H9 (cell line): ENCODE measurements around the gene PRKCZ. TPM values are rescaled to one million over a fixed set of nuclear protein-coding genes. Genes with fewer than 3 reads are reported as not detected.

Source experiments
- DNase-seq: peaks from one replicate; pipeline ENCODE4 v3.0.0-alpha.2; 2017
- H2AFZ ChIP-seq: one replicate; pipeline ENCODE4 v1.6.1; 2013; ENCODE audit warnings: mild to moderate bottlenecking, low read length, control low read depth, moderate library complexity
- H2AK5ac ChIP-seq: 2 replicates; pipeline ENCODE4 v1.6.1; 2013; ENCODE audit warnings: low read length, control low read depth, mixed read lengths; ENCODE audit not compliant: insufficient read length
- H2BK120ac ChIP-seq: one replicate; pipeline ENCODE4 v1.6.1; 2013; ENCODE audit warnings: low read depth, mild to moderate bottlenecking, low read length, control low read depth, inconsistent platforms; ENCODE audit not compliant: poor library complexity, severe bottlenecking
- H2BK12ac ChIP-seq: 2 replicates; pipeline ENCODE4 v1.6.1; 2013; ENCODE audit warnings: low read length, control low read depth, mixed read lengths, low read depth; ENCODE audit not compliant: insufficient read length
- H2BK15ac ChIP-seq: 2 replicates; pipeline ENCODE4 v1.6.1; 2013; ENCODE audit warnings: low read depth, low read length, control low read depth
- H2BK20ac ChIP-seq: one replicate; pipeline ENCODE4 v1.6.1; 2013; ENCODE audit warnings: low read depth, mild to moderate bottlenecking, low read length, control low read depth, inconsistent platforms; ENCODE audit not compliant: poor library complexity, severe bottlenecking
- H2BK5ac ChIP-seq: 2 replicates; pipeline ENCODE4 v1.6.1; 2013; ENCODE audit warnings: low read length, control low read depth, mixed read lengths; ENCODE audit not compliant: insufficient read length
- H3K14ac ChIP-seq: 2 replicates; pipeline ENCODE4 v1.6.1; 2013; ENCODE audit warnings: low read length, control low read depth; ENCODE audit not compliant: insufficient read depth
- H3K18ac ChIP-seq: 2 replicates; pipeline ENCODE4 v1.6.1; 2013; ENCODE audit warnings: low read depth, mild to moderate bottlenecking, mixed read lengths, low read length, control low read depth; ENCODE audit not compliant: insufficient read length
- H3K23ac ChIP-seq: 2 replicates; pipeline ENCODE4 v1.6.1; 2013; ENCODE audit warnings: low read length, control low read depth, mixed read lengths, low read depth; ENCODE audit not compliant: insufficient read length
- H3K23me2 ChIP-seq: 2 replicates; pipeline ENCODE4 v1.6.1; 2013; ENCODE audit warnings: low read depth, mild to moderate bottlenecking, mixed read lengths, low read length, control low read depth; ENCODE audit not compliant: insufficient read length, poor library complexity, severe bottlenecking
- H3K27ac ChIP-seq: 2 replicates; pipeline ENCODE4 v1.5.1; 2013; ENCODE audit warnings: low read length, control low read depth, mixed read lengths, low read depth; ENCODE audit not compliant: insufficient read length
- H3K27me3 ChIP-seq: 2 replicates; pipeline ENCODE4 v1.6.1; 2013; ENCODE audit warnings: low read length, control low read depth, inconsistent platforms; ENCODE audit not compliant: insufficient read depth
- H3K4ac ChIP-seq: 2 replicates; pipeline ENCODE4 v1.6.1; 2013; ENCODE audit warnings: low read depth, mild to moderate bottlenecking, control low read depth, inconsistent platforms, low read length, moderate library complexity
- H3K4me1 ChIP-seq: 2 replicates; pipeline ENCODE4 v1.6.1; 2013; ENCODE audit warnings: low read length, control low read depth, inconsistent platforms; ENCODE audit not compliant: insufficient read depth
- H3K4me2 ChIP-seq: 2 replicates; pipeline ENCODE4 v1.6.1; 2013; ENCODE audit warnings: low read length, control low read depth, mixed read lengths; ENCODE audit not compliant: insufficient read length, insufficient read depth
- H3K56ac ChIP-seq: 2 replicates; pipeline ENCODE4 v1.6.1; 2013; ENCODE audit warnings: low read depth, mild to moderate bottlenecking, mixed read lengths, low read length, control low read depth; ENCODE audit not compliant: insufficient read length
- H3K79me1 ChIP-seq: 2 replicates; pipeline ENCODE4 v1.6.1; 2013; ENCODE audit warnings: low read depth, mild to moderate bottlenecking, moderate library complexity, low read length, control low read depth, inconsistent platforms; ENCODE audit not compliant: insufficient read depth, poor library complexity, severe bottlenecking
- H3K79me2 ChIP-seq: 2 replicates; pipeline ENCODE4 v1.6.1; 2013; ENCODE audit warnings: low read length, control low read depth, inconsistent platforms; ENCODE audit not compliant: insufficient read depth
- H3K9ac ChIP-seq: 2 replicates; pipeline ENCODE4 v1.6.1; 2013; ENCODE audit warnings: low read length, control low read depth, mixed read lengths; ENCODE audit not compliant: insufficient read length; ENCODE audit errors: extremely low read depth
- H3K9me3 ChIP-seq: one replicate; pipeline ENCODE4 v1.6.1; 2013; ENCODE audit warnings: low read depth, low read length, inconsistent platforms; ENCODE audit not compliant: control insufficient read depth
- H3T11ph ChIP-seq: one replicate; pipeline ENCODE4 v1.6.1; 2013; ENCODE audit warnings: mild to moderate bottlenecking, low read length, control low read depth, inconsistent platforms
- H4K20me1 ChIP-seq: one replicate; pipeline ENCODE4 v1.6.1; 2013; ENCODE audit not compliant: control insufficient read depth, insufficient read length, insufficient read depth
- H4K5ac ChIP-seq: 2 replicates; pipeline ENCODE4 v1.6.1; 2013; ENCODE audit warnings: low read depth, mild to moderate bottlenecking, mixed read lengths, low read length, control low read depth; ENCODE audit not compliant: insufficient read length
- H4K8ac ChIP-seq: replicated peaks from 2 replicates; pipeline ENCODE4 v1.6.1; 2013; ENCODE audit warnings: low read length, control low read depth, mixed read lengths, low read depth; ENCODE audit not compliant: insufficient read length
- H4K91ac ChIP-seq: 2 replicates; pipeline ENCODE4 v1.6.1; 2013; ENCODE audit warnings: low read depth, mild to moderate bottlenecking, moderate library complexity, mixed read lengths, low read length, control low read depth; ENCODE audit not compliant: insufficient read length
- H3K27ac Mint-ChIP-seq, 3 experiments: 2 replicates in 2 of 3; 3 replicates in 1 of 3; pipeline ENCODE4 v1.8.0; 2020 to 2021; ENCODE audit warnings: mixed read lengths in 3 of 3, mild to moderate bottlenecking in 1 of 3, moderate library complexity in 1 of 3
- H3K27me3 Mint-ChIP-seq: 2 replicates; pipeline ENCODE4 v1.8.0; 2021; ENCODE audit warnings: low read depth, mild to moderate bottlenecking, moderate library complexity, mixed read lengths
- H3K36me3 Mint-ChIP-seq, 3 experiments: 2 replicates in 2 of 3; 3 replicates in 1 of 3; pipeline ENCODE4 v1.8.0; 2020 to 2021; ENCODE audit warnings: low read depth in 3 of 3, mixed read lengths in 3 of 3; ENCODE audit not compliant: insufficient read depth in 1 of 3
- H3K4me1 Mint-ChIP-seq, 2 experiments: 2 replicates each; pipeline ENCODE4 v1.8.0; 2020; ENCODE audit warnings: mixed read lengths in 2 of 2
- H3K4me3 Mint-ChIP-seq, 2 experiments: 2 replicates in 1 of 2; 3 replicates in 1 of 2; pipeline ENCODE4 v1.8.0; 2020 to 2021; ENCODE audit warnings: mild to moderate bottlenecking in 2 of 2, mixed read lengths in 2 of 2, moderate library complexity in 1 of 2
- H3K9me3 Mint-ChIP-seq, 2 experiments: 2 replicates in 1 of 2; 3 replicates in 1 of 2; pipeline ENCODE4 v1.8.0; 2020; ENCODE audit warnings: mild to moderate bottlenecking in 2 of 2, mixed read lengths in 2 of 2, moderate library complexity in 1 of 2
- CTCF ChIP-seq: fragments of 200-600 bp; sonication (generic); conservative IDR thresholded peaks from 3 replicates; pipeline ENCODE4 v1.8.0; 2021; ENCODE audit warnings: antibody characterized with exemption, mild to moderate bottlenecking
- WGBS: extraction: QIAGEN DNeasy Blood & Tissue Kit; methylation state at CpG from one replicate; pipeline ENCODE4 v1.1.7; 2013; ENCODE audit warnings: missing lambda C conversion rate, low lambda C conversion rate, mixed read lengths; ENCODE audit not compliant: insufficient read length; ENCODE audit errors: extremely low coverage; 5-methylcytosine and 5-hydroxymethylcytosine counted together
- total RNA-seq: library from RNA; stranded (reverse); gene quantifications from 2 replicates; pipeline ENCODE4 v1.2.1, GENCODE V29; 2021

PRKCZ gene
- total RNA-seq, 1 experiment from 2014 or later: 48.4 TPM

- WGBS: no CpG with 5 or more reads among the region's 4 CpGs
- Histone ChIP-seq H2BK15ac (no peak overlapping the region), H3K23ac (no peak overlapping the region), H3K9me3 (no peaks in the 10 kb centered on the region), H3K27me3 (no peaks in the 10 kb centered on the region), H3K4ac (no peak overlapping the region), H3K18ac (no peak overlapping the region), H3K14ac (no peak overlapping the region), H2BK12ac (no peak overlapping the region), H2BK5ac (no peak overlapping the region), H3K23me2 (no peaks in the 10 kb centered on the region), H2AK5ac (no peak overlapping the region), H4K91ac (no peak overlapping the region), H4K20me1 (no peaks in the 10 kb centered on the region), H3K79me2 (no peaks in the 10 kb centered on the region), H3K79me1 (no peaks in the 10 kb centered on the region), H3K27ac (no peak overlapping the region), H3T11ph (no peak overlapping the region), H2AFZ (no peak overlapping the region), H4K5ac (no peak overlapping the region), H3K56ac (no peak overlapping the region), H4K8ac (no peak overlapping the region), H3K9ac (no peak overlapping the region), H2BK20ac (no peak overlapping the region), H2BK120ac (no peak overlapping the region), H3K4me2 (no peak overlapping the region), H3K4me1 (no peaks in the 10 kb centered on the region)
- Mint-ChIP-seq H3K9me3 (peaks cover 8 to 11% of the 10 kb centered on the region in 2 experiments; a peak in 4 of 5 replicates), H3K27ac (no peak overlapping the region), H3K4me1 (no peaks in the 10 kb centered on the region), H3K27me3 (no peaks in the 10 kb centered on the region), H3K36me3 (peaks cover 34 to 48% (median 35%) of the 10 kb centered on the region in 3 experiments), H3K4me3 (no peak overlapping the region)
- no peak for TF ChIP-seq CTCF
- no peak for DNase-seq
Measured at GRCh38 chr1:2065699-2066098, 15.5 kb downstream of the PRKCZ start.
